ENCODE results near the gene CEBPB. TPM values are rescaled to one million over a fixed set of nuclear protein-coding genes. Genes with fewer than 3 reads are reported as not detected.

The CEBPB gene
- total RNA-seq, 2 experiments from 2014 or later: 53.3 to 56.5 TPM

- CTCF ChIA-PET: no interaction called here
Observed at GRCh38 chr20:50240092-50240491, 49.5 kb downstream of the CEBPB start.

GRCh38 chr20:50242178-50242514 is 51.5 kb downstream of the CEBPB start:
- DNase-seq: no peak
- ChIA-PET POLR2A (no interaction called here), CTCF (no interaction called here)
- Mint-ChIP-seq H3K27me3 (peaks cover 3% of the 10 kb centered on the region), H3K4me3 (no peak overlapping the region), H3K36me3 (no peaks in the 10 kb centered on the region), H3K27ac (no peak overlapping the region), H3K4me1 (ENCODE audit: low read depth) (no peaks in the 10 kb centered on the region), H3K9me3 (no peaks in the 10 kb centered on the region)
- intact Hi-C loops (cut with micrococcal nuclease): no loop called here

More at GRCh38 chr20:50240092-50240491, 49.5 kb downstream of the CEBPB start:
- POLR2A ChIA-PET: no interaction called here
- intact Hi-C loops (cut with micrococcal nuclease): no loop called here
- Mint-ChIP-seq H3K27ac (no peak overlapping the region), H3K9me3 (no peaks in the 10 kb centered on the region), H3K4me3 (no peak overlapping the region), H3K27me3 (peaks cover 3% of the 10 kb centered on the region), H3K36me3 (no peaks in the 10 kb centered on the region), H3K4me1 (ENCODE audit: low read depth) (peaks cover 7% of the 10 kb centered on the region)
- no peak for DNase-seq

Other genes starting within 250 kb of the CEBPB start
- under 1 TPM in 1 of 2 experiments, not detected in 1; 0.27 TPM for gene SNAI1, start 207.8 kb upstream of the CEBPB start, total RNA-seq
- gene UBE2V1, start 77.7 kb upstream of the CEBPB start, total RNA-seq: 100 to 1,000 TPM; 167 to 172 TPM
- 10 to 100 TPM; 15.0 to 16.9 TPM for gene PEDS1, start 37.1 kb upstream of the CEBPB start, total RNA-seq

All from activated CD4-positive, alpha-beta memory T cell treated with anti-CD3 and anti-CD28 coated beads for 36 hours (primary cell).